Breast epithelium (tissue), 3 donors: ENCODE results near the gene UBE2L3.

Experiments used
- CTCF ChIP-seq, 3 donors: fragments of 450-650 bp; IDR thresholded peaks; one replicate each; pipeline ENCODE4 v1.5.1; 2016 to 2017; ENCODE audit warnings: antibody characterized with exemption in 3 of 3, mild to moderate bottlenecking in 3 of 3, moderate library complexity in 3 of 3
- POLR2A ChIP-seq: fragments of 450-650 bp; IDR thresholded peaks from one replicate; pipeline ENCODE4 v1.6.1; 2016; ENCODE audit warnings: antibody characterized with exemption, mild to moderate bottlenecking, moderate library complexity
- POLR2AphosphoS5 ChIP-seq, 3 donors: sonication (generic); formaldehyde crosslinking; IDR thresholded peaks; one replicate each; pipeline ENCODE4 v1.6.1; 2017; ENCODE audit warnings: antibody characterized with exemption in 3 of 3

- TF ChIP-seq CTCF (IDR thresholded peaks at IDR 0.05) (no peak), POLR2AphosphoS5 (IDR thresholded peaks at IDR 0.05) (no peak), POLR2A (no peak)
Observed at GRCh38 chr22:21591695-21592094, 24.2 kb downstream of the UBE2L3 start.
